SK-N-SH treated with all-trans-retinoic acid at 6 μM for 48 hours (cell line): ENCODE measurements around the gene ITPKB.

Source experiments
- ATAC-seq: fragments of 200-7000 bp; cut with Tn5 transposase; 3 replicates; pipeline ENCODE4 v1.9.1; 2020; ENCODE audit warnings: mild to moderate bottlenecking, moderate library complexity
- ARNTL ChIP-seq: fragments of 450-650 bp; formaldehyde crosslinking; IDR thresholded peaks from 2 replicates; pipeline ENCODE4 v1.5.0; 2020; ENCODE audit warnings: low read depth, mild to moderate bottlenecking, moderate library complexity, borderline replicate concordance
- BACH2 ChIP-seq: fragments of 250-450 bp; sonication (Bioruptor Pico); IDR thresholded peaks from 2 replicates; pipeline ENCODE4 v1.9.0; 2021; ENCODE audit warnings: mild to moderate bottlenecking, borderline replicate concordance
- CSDC2 ChIP-seq: fragments of 250-450 bp; sonication (Bioruptor Pico); IDR thresholded peaks from 2 replicates; pipeline ENCODE4 v1.5.0; 2020; ENCODE audit warnings: mild to moderate bottlenecking, moderate library complexity
- CSRNP3 ChIP-seq: fragments of 250-450 bp; sonication (Bioruptor Pico); IDR thresholded peaks from 2 replicates; pipeline ENCODE4 v1.5.1; 2021; ENCODE audit warnings: mild to moderate bottlenecking, moderate library complexity
- ESRRG ChIP-seq: fragments of 250-450 bp; sonication (Bioruptor Pico); IDR thresholded peaks from 2 replicates; pipeline ENCODE4 v1.6.1; 2021; ENCODE audit warnings: mild to moderate bottlenecking
- GLIS3 ChIP-seq: fragments of 250-450 bp; sonication (Bioruptor Pico); IDR thresholded peaks from 2 replicates; pipeline ENCODE4 v1.5.0; 2020; ENCODE audit warnings: mild to moderate bottlenecking, moderate library complexity
- ISL1 ChIP-seq: fragments of 250-450 bp; sonication (Bioruptor Pico); IDR thresholded peaks from 2 replicates; pipeline ENCODE4 v2.1.2; 2022; ENCODE audit warnings: mild to moderate bottlenecking, moderate library complexity
- POU6F1 ChIP-seq: fragments of 250-450 bp; sonication (Bioruptor Pico); IDR thresholded peaks from 2 replicates; pipeline ENCODE4 v1.8.0; 2021; ENCODE audit warnings: low read depth, mild to moderate bottlenecking, moderate library complexity, borderline replicate concordance
- PPARA ChIP-seq: fragments of 250-450 bp; sonication (Bioruptor Pico); IDR thresholded peaks from 2 replicates; pipeline ENCODE4 v1.5.0; 2020; ENCODE audit warnings: mild to moderate bottlenecking, borderline replicate concordance
- RARB ChIP-seq: fragments of 250-450 bp; sonication (Bioruptor Pico); IDR thresholded peaks from 2 replicates; pipeline ENCODE4 v1.8.0; 2021; ENCODE audit warnings: mild to moderate bottlenecking, moderate library complexity
- TOX ChIP-seq: fragments of 250-450 bp; sonication (Bioruptor Pico); IDR thresholded peaks from 2 replicates; pipeline ENCODE4 v1.8.0; 2021; ENCODE audit warnings: mild to moderate bottlenecking, moderate library complexity, borderline replicate concordance
- TSHZ2 ChIP-seq: fragments of 250-450 bp; sonication (Bioruptor Pico); IDR thresholded peaks from 2 replicates; pipeline ENCODE4 v1.5.0; 2020; ENCODE audit warnings: mild to moderate bottlenecking, moderate library complexity
- ZFP3 ChIP-seq: fragments of 250-450 bp; sonication (Bioruptor Pico); IDR thresholded peaks from 2 replicates; pipeline ENCODE4 v1.5.0; 2020; ENCODE audit warnings: mild to moderate bottlenecking, moderate library complexity
- ZFP30 ChIP-seq: fragments of 450-650 bp; formaldehyde crosslinking; IDR thresholded peaks from 2 replicates; pipeline ENCODE4 v1.5.0; 2022; ENCODE audit warnings: mild to moderate bottlenecking, moderate library complexity
- ZNF565 ChIP-seq: fragments of 450-650 bp; formaldehyde crosslinking; conservative IDR thresholded peaks from 2 replicates; pipeline ENCODE4 v1.5.0; 2020; ENCODE audit warnings: low read depth, mild to moderate bottlenecking, moderate library complexity
- ZNF70 ChIP-seq: fragments of 450-650 bp; formaldehyde crosslinking; IDR thresholded peaks from 2 replicates; pipeline ENCODE4 v1.5.0; 2020; ENCODE audit warnings: mild to moderate bottlenecking, moderate library complexity

ITPKB gene

GRCh38 chr1:226663327-226663704 is 75.8 kb downstream of the ITPKB start (continued):
- TF ChIP-seq POU6F1 (CRISPR knock-in tag): no peak
- TF ChIP-seq ARNTL (CRISPR knock-in tag): no peak
- no peak for TF ChIP-seq ESRRG

- ATAC-seq: peak; percentile 97
- TF ChIP-seq ZFP3 (CRISPR knock-in tag) (no peak), TOX (CRISPR knock-in tag) (0 out of 2 replicates have a peak, but pooled peaks have one; percentile 46)
These were observed 76.3 kb downstream of the ITPKB start for GRCh38 chr1:226662642-226663326.

GRCh38 chr1:226661965-226662364 is 77.1 kb downstream of the ITPKB start:
- no peak for TF ChIP-seq PPARA
- TF ChIP-seq ISL1 (CRISPR knock-in tag): no peak
- no peak for TF ChIP-seq ZNF70 (CRISPR knock-in tag)
- TF ChIP-seq POU6F1 (CRISPR knock-in tag): no peak
- no peak for TF ChIP-seq BACH2 (CRISPR knock-in tag)
- TF ChIP-seq ZFP3 (CRISPR knock-in tag): no peak
- TF ChIP-seq TOX (CRISPR knock-in tag): no peak
- TF ChIP-seq TSHZ2: no peak
- no peak for TF ChIP-seq GLIS3
- TF ChIP-seq ARNTL (CRISPR knock-in tag): no peak
- no peak for TF ChIP-seq ZFP30
- TF ChIP-seq CSRNP3 (CRISPR knock-in tag): no peak
- no peak for TF ChIP-seq ZNF565 (CRISPR knock-in tag)
- no peak for TF ChIP-seq CSDC2 (CRISPR knock-in tag)
- TF ChIP-seq RARB (CRISPR knock-in tag): no peak
- peak; percentile 5 for ATAC-seq

GRCh38 chr1:226661271-226661670 is 77.8 kb downstream of the ITPKB start:
- ATAC-seq: no peak

More at GRCh38 chr1:226661271-226661670, 77.8 kb downstream of the ITPKB start:
- TF ChIP-seq ESRRG (no peak), PPARA (no peak), ARNTL (CRISPR knock-in tag) (no peak), TSHZ2 (no peak)
